ENCODE measurements around the gene ANO4.

GRCh38 chr12:101117842-101118241, 323.3 kb downstream of the ANO4 start:
- TF ChIP-seq CTCF (IDR thresholded peaks at IDR 0.05), result no peak
- TF ChIP-seq POLR2AphosphoS5 (IDR thresholded peaks at IDR 0.05; ENCODE audit: insufficient read depth in 1 of 2, low read depth in 1 of 2), result no peak
- no peak for TF ChIP-seq POLR2A (IDR thresholded peaks at IDR 0.05)
